RWPE1 (cell line): ENCODE results near the gene HOXC11.

Experiments used
- CTCF ChIA-PET: fragments of 350-600 bp; sonication (Branson Sonifier 250); formaldehyde crosslinking; extraction: SDS; loops from one replicate; lab custom pipeline; 2021; lab: Yijun Ruan, JAX
- POLR2A ChIA-PET: fragments of 400-600 bp; formaldehyde crosslinking; extraction: SDS; loops from one replicate; lab custom pipeline; 2020; ENCODE audit warnings: antibody characterized with exemption; ENCODE audit not compliant: low non-redundant PET; lab: Yijun Ruan, JAX
- DNase-seq: peaks from one replicate; pipeline ENCODE4 v3.0.0; 2012; ENCODE audit warnings: low spot score
- H3K27ac ChIP-seq: fragments of 450-650 bp; 2 replicates; pipeline ENCODE4 v1.5.1; 2017
- CTCF ChIP-seq: fragments of 450-650 bp; conservative IDR thresholded peaks from 2 replicates; pipeline ENCODE4 v1.5.1; 2017; ENCODE audit warnings: low read depth, mild to moderate bottlenecking

HOXC11 gene

DNA sequence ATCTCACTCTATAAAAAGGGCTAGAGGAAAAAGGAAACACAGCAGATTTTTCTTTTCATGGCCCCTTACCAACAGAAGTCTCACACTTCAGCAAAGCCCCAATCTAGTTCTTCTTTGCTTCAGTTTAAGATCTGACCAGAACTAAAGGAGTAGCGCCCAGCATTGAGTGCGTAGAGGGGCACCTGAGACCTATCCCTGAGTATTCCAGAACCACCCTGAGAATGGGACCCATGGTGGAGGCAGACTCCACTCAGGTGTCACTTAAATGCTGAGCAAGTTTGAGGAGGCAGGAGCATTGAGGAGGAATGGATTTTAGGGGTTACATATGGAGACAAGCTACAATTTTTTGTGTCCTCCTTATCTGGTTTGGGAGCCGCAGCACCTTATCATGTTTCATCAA is 1.8 kb upstream of the HOXC11 start:
- POLR2A ChIA-PET: no interaction called here
- CTCF ChIA-PET: interaction anchor here (0.5 to 1.5 kb wide), 2 partner anchors 179 to 371 kb away, joined by 3 to 9 read pairs; no protein-coding TSS in a partner anchor
- TF ChIP-seq CTCF: no peak
- no peak overlapping the region for H3K27ac ChIP-seq
- DNase-seq: no peak

- ChIA-PET CTCF (interaction anchor here (1.5 kb wide), 1 partner anchor 180 kb away, joined by 3 read pairs; no protein-coding TSS in a partner anchor), POLR2A (no interaction called here)
- DNase-seq: no peak
- no peak overlapping the region for H3K27ac ChIP-seq
- TF ChIP-seq CTCF: no peak
Observed at GRCh38 chr12:53971686-53972085, 1.2 kb upstream of the HOXC11 start.

GRCh38 chr12:53972152-53972702 is 699 bp upstream of the HOXC11 start:
- TF ChIP-seq CTCF: no peak
- CTCF ChIA-PET: interaction anchor here (0.7 to 1.5 kb wide), 2 partner anchors 180 to 240 kb away, joined by 3 read pairs; no protein-coding TSS in a partner anchor
- POLR2A ChIA-PET: interaction anchor here (0.6 kb wide), 1 partner anchor 249 kb away, joined by 3 read pairs; no protein-coding TSS in a partner anchor
- H3K27ac ChIP-seq: no peak overlapping the region
- peak; percentile 51 for DNase-seq

DNA sequence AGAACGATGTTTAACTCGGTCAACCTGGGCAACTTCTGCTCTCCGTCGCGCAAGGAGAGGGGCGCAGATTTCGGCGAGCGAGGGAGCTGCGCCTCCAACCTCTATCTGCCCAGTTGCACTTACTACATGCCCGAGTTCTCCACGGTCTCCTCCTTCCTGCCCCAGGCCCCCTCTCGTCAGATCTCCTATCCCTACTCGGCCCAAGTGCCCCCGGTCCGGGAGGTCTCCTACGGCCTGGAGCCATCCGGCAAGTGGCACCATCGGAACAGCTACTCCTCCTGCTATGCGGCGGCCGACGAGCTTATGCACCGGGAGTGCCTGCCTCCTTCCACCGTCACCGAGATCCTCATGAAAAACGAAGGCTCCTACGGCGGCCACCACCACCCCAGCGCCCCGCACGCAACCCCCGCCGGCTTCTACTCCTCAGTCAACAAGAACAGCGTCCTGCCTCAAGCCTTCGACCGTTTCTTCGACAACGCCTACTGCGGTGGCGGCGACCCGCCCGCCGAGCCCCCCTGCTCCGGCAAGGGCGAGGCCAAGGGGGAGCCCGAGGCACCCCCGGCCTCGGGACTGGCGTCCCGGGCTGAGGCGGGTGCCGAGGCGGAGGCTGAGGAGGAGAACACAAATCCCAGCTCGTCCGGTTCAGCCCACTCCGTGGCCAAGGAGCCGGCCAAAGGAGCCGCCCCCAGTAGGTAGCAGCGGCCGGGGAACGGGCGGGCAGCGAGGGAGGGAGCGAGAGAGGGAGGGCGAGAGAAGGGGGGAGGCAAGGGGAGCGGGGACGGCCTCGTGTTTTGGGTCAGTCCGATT is 513 bp downstream of the HOXC11 start:
- ChIA-PET CTCF (interaction anchor here (0.7 to 1.2 kb wide), 2 partner anchors 49 to 241 kb away, joined by 3 to 4 read pairs; no protein-coding TSS in a partner anchor), POLR2A (interaction anchor here (0.6 kb wide), 2 partner anchors 30 to 33 kb away, joined by 5 to 6 read pairs; no protein-coding TSS in a partner anchor)
- peak; percentile 50 for DNase-seq
- TF ChIP-seq CTCF: no peak
- H3K27ac ChIP-seq: no peak overlapping the region

DNA sequence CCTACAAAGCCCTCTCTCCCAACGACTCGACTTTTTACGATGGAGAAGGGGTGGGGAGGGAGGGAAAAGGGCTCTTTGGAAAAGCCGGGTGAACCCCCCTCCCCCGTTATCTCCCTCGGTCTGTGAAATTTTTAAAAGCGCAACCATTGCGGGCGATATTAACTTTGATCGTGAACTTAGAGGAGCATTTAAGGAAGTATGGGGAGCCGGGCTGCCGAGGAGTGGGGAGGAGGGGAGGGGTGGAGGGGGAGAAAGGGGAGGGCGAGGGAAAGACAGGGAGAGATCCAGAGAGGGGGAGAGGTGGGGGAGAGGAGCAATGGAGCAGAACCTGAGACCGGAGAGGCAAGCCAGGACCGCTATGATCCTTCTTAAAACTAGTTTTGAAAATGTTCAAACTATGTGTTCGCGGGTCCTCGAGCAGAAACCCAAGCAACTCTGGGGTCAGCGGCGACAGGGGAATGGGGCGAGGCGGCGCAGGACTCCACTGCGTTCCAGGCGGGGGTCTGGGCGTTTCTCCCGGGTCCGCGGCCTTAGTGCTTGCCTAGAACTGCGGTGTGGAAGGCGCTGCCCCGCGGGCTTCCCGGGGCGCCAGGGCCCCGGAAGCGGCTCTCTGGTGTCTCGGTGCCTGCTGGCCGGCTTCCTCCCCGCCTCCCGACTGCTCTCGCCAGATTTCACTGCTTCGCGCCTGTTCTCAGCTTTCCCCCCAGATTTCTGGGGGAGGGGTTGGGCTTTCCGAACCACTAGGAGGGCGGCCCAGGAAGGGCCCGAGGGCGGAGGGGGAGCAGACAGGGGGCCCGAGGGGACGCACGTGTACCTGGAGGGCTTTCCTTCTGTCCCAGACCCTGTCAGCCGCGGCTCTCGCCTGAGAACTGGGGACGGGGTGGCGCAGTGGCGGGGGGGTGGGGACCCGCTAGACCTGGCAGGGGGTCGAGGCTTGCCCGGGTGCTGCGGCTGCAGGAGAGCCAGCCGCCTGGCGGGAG is 1.4 kb downstream of the HOXC11 start, which contains the start of gene HOTAIR:
Gene HOTAIR, minus strand, starts transcription at position 871 of the 980 bp plus-strand sequence.
- TF ChIP-seq CTCF: no peak
- H3K27ac ChIP-seq: peak within 1 kb of the TSS; percentile 39
- ChIA-PET CTCF (interaction anchor here (0.6 to 1.2 kb wide), 4 partner anchors 10 to 240 kb away, joined by 3 to 6 read pairs (median 4); partner anchors contain the start of gene HOXC10), POLR2A (interaction anchor here (0.6 kb wide), 2 partner anchors 30 to 34 kb away, joined by 5 to 6 read pairs; no protein-coding TSS in a partner anchor)
- DNase-seq: peak; percentile 76
